Measurements from ENCODE around the gene GRID1.

GRID1 gene

DNA sequence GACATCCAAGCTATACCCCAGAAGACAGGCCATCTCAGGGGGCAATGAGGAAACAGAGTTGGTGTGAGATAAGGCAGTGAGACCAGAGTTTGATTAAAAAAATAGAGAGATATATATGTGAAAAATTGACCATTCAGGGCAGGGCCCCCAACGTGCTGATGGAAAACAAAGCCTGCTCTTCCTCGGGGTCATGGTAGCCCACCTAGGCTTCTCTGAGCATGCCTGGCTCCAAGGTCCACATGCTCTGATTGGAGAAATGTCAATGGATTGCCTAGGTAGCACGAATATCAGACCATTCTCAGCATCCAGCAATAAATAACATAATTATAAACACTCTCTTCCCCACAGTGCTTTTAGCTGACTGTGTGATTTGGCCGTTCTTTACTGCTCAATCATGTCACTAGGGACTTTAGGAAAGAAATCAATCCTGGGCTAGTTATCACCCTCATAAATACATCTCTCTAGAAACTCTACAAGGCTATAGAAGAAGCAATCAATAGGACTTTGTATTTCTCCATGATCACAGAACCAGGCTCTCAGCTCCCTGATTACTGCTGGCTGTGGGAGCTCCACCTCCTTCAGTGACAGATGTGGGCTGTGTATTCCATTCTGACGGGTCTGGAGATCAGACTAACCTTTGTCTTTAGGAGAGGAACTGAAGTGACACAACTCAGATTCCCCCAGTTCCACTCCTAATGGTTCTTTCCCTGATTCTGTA is 766.4 kb downstream of the GRID1 start:
- no peak overlapping the region for H3K4me3 ChIP-seq (replicated peaks; ENCODE audit: low read depth, low read length)
- TF ChIP-seq, protein P1, sequence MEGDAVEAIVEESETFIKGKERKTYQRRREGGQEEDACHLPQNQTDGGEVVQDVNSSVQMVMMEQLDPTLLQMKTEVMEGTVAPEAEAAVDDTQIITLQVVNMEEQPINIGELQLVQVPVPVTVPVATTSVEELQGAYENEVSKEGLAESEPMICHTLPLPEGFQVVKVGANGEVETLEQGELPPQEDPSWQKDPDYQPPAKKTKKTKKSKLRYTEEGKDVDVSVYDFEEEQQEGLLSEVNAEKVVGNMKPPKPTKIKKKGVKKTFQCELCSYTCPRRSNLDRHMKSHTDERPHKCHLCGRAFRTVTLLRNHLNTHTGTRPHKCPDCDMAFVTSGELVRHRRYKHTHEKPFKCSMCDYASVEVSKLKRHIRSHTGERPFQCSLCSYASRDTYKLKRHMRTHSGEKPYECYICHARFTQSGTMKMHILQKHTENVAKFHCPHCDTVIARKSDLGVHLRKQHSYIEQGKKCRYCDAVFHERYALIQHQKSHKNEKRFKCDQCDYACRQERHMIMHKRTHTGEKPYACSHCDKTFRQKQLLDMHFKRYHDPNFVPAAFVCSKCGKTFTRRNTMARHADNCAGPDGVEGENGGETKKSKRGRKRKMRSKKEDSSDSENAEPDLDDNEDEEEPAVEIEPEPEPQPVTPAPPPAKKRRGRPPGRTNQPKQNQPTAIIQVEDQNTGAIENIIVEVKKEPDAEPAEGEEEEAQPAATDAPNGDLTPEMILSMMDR (IDR thresholded peaks at IDR 0.05; ENCODE audit: low read length, missing control alignments) = no peak
- DNase-seq (ENCODE audit: low read depth) = no peak

DNA sequence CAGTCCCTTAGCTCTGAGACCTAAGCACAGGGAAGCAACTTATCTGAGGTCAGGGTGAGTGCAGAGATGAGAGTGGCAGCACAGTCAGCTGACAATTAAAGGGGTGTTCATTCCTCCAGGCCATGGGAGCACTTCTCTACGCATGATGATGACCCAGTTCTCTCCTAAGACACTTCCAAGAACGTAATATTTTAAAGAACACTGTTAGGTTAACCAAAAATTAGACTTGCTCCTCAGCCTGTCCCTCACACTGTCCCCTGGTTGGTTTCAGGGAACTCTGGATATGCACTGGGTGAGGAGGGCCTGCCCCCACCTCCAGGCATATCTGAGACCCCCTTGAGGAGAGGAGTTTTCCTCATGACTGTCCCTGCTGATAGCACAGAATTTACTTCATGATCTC is 767.5 kb downstream of the GRID1 start:
- TF ChIP-seq, protein P1 (IDR thresholded peaks at IDR 0.05; ENCODE audit: low read length, missing control alignments) = no peak
- no peak for DNase-seq (ENCODE audit: low read depth)
- no peak overlapping the region for H3K4me3 ChIP-seq (replicated peaks; ENCODE audit: low read depth, low read length)

DNA sequence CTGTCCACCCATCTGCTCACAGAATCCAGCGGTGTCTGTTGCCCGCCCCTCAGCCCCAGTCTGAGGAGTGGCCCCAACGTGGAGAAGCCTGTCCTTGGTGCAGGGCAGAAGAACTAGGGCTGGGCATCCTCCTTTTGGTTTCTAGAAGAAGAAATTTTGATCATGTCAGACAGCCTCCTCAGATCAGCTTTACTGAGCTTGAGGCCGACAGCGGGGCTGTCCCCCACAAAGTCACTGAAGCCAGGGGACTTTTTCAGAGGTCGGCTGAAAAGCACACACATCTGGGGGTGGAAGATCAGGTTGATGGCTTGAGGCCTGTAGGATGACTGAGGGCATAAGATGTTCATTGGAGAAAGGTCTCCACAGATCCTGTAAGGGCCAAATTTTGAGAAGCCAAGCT is 767.9 kb downstream of the GRID1 start:
- no peak overlapping the region for H3K4me3 ChIP-seq (replicated peaks; ENCODE audit: low read depth, low read length)
- no peak for DNase-seq (ENCODE audit: low read depth)
- TF ChIP-seq, protein P1 (IDR thresholded peaks at IDR 0.05; ENCODE audit: low read length, missing control alignments) = no peak

DNA sequence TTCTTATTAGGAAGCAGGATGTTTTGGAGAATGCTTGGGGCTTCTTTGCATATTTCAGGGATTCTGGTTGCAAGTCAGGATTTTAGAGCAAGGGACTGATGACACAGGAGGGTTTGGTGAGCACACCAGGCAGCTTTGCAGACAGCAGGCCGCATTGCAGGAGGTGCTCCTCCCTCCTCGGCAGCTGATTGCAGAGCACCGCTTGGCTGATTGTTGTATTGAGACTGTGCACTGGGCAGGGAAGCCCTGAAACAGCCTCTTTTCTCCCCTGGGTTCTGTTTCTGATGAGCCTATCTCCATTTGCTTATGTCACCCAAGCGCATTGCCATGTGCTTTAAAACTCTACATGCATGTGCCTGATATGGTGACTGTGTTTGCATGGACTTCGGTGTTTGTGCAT is 769.6 kb downstream of the GRID1 start:
- H3K4me3 ChIP-seq (replicated peaks; ENCODE audit: low read depth, low read length) = no peak overlapping the region
- no peak for DNase-seq (ENCODE audit: low read depth)
- TF ChIP-seq, protein P1 (IDR thresholded peaks at IDR 0.05; ENCODE audit: low read length, missing control alignments) = no peak

DNA sequence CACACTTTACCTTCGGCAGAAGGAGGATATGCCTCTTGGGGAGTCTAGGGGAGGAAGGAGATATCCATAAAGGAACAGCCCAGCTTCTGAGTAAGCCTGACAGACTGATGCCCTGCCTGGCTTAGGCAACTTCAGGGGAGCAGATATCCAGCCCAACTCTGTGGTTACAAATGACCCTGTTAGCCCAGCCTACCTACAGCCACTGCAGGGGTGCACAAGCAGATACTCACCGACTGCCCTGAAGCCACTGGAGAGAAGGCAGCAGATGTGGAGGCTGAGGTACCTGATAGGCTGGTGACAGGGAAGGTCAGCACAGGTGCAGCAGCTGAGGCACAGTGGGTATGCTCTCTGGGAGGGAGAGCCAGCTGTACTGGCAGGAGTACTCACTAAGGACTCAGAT is 770.2 kb downstream of the GRID1 start:
- no peak for DNase-seq (ENCODE audit: low read depth)
- no peak overlapping the region for H3K4me3 ChIP-seq (replicated peaks; ENCODE audit: low read depth, low read length)
- TF ChIP-seq, protein P1 (IDR thresholded peaks at IDR 0.05; ENCODE audit: low read length, missing control alignments) = no peak

DNA sequence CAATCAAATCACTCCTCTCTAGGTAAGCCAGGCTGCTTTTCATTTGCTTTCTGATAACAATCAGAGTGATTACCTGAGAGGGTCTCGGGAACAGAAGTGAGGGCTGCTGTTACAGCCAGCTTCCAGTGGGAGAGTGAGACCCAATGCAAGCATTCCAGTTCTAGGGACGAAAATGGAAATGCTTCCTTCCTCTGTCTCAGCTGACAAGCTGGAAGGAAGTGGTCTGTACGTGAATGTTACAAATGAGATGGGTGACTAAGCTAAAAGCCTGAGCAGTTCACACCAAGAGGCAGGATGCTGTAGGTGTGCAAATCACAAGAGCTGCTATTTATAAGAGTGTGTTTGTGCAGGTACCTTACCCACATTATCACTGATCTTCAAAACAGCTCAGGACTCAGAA is 772.4 kb downstream of the GRID1 start:
- no peak overlapping the region for H3K4me3 ChIP-seq (replicated peaks; ENCODE audit: low read depth, low read length)
- TF ChIP-seq, protein P1 (IDR thresholded peaks at IDR 0.05; ENCODE audit: low read length, missing control alignments) = no peak
- no peak for DNase-seq (ENCODE audit: low read depth)

DNA sequence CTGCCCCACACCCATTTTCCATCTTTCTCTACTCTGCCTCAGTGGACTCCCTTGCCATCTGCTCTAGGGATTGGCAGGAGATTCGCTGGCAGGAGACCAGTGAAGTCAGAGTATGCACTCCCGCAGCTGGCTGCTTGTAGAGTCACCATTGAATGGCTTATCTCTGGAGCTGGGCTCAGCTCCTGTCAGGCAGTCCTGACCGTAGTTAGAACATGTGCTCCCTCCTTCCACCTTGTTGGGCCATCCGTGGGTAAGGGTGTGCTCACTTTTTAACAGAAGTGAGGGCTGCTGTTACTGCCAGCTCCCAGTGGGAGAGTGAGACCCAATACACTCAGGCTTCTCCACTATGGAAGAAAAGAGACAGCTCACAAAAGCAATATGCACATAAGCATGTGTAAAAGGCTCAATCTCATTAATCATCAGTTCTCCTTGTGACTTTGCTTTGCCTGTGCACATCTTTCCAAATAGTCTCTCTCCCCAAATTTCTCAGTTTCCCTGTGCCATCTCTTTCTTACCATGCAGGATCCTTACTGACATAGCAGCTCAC is 773.3 kb downstream of the GRID1 start:
- TF ChIP-seq, protein P1 (IDR thresholded peaks at IDR 0.05; ENCODE audit: low read length, missing control alignments) = no peak

More for the DNA sequence above, 773.3 kb downstream of the GRID1 start:
- no peak overlapping the region for H3K4me3 ChIP-seq (replicated peaks; ENCODE audit: low read depth, low read length)
- no peak for DNase-seq (ENCODE audit: low read depth)

All from fibroblast of pulmonary artery (primary cell).